BJ (cell line): Measurements from ENCODE around the gene RFT1. TPM values are rescaled to one million over a fixed set of nuclear protein-coding genes. Genes with fewer than 3 reads are reported as not detected.
A peak's percentile ranks its signal among the peaks of the same experiment; 100 is the strongest.

ENCODE experiments used
- CTCF ChIA-PET: fragments of 350-600 bp; formaldehyde crosslinking; extraction: SDS; loops from one replicate; lab custom pipeline; 2021; ENCODE audit warnings: antibody characterized with exemption, inconsistent platforms; lab: Yijun Ruan, JAX
- POLR2A ChIA-PET: fragments of 300-600 bp; sonication (Branson Sonifier 250); formaldehyde crosslinking; extraction: SDS; loops from one replicate; lab custom pipeline; 2021; ENCODE audit warnings: antibody characterized with exemption; lab: Charles Lee
- DNase-seq: peaks from one replicate; pipeline ENCODE4 v3.0.0-alpha.2; 2011; ENCODE audit warnings: low read depth
- H3K27me3 ChIP-seq: 2 replicates; pipeline ENCODE4 v1.6.0; 2011; ENCODE audit warnings: low read length; ENCODE audit not compliant: control insufficient read depth, insufficient read depth
- H3K36me3 ChIP-seq: 2 replicates; pipeline ENCODE4 v1.5.1; 2011; ENCODE audit warnings: low read length; ENCODE audit not compliant: control insufficient read depth, insufficient read depth
- H3K4me3 ChIP-seq: 2 replicates; pipeline ENCODE4 v1.5.1; 2011; ENCODE audit warnings: low read depth, mild to moderate bottlenecking, control low read depth, low read length
- CTCF ChIP-seq: IDR thresholded peaks from 2 replicates; pipeline ENCODE4 v1.5.1; 2011; ENCODE audit warnings: low read depth, mild to moderate bottlenecking, control low read depth, inconsistent platforms, low read length, moderate library complexity; ENCODE audit not compliant: insufficient read depth
- polyA plus RNA-seq: library from polyadenylated mRNA; depleted of rRNA; stranded (reverse); fragments of >200 nt; gene quantifications from 2 replicates; pipeline ENCODE4 v1.2.3, GENCODE V29; 2011

The RFT1 gene
- polyA plus RNA-seq, 1 experiment = 27.9 TPM

- Histone ChIP-seq H3K4me3 (peak overlapping the region; percentile 71), H3K27me3 (no peaks in the 10 kb centered on the region), H3K36me3 (no peaks in the 10 kb centered on the region)
- no peak for TF ChIP-seq CTCF
- CTCF ChIA-PET = interaction anchor here (1.1 kb wide), 1 partner anchor 10 kb away, joined by 3 read pairs; no protein-coding TSS in a partner anchor
- POLR2A ChIA-PET = no interaction called here
- no peak for DNase-seq
Observed at GRCh38 chr3:53044711-53045517, 85.3 kb downstream of the RFT1 start.

- CTCF ChIA-PET = interaction anchor here (1.1 kb wide), 1 partner anchor 10 kb away, joined by 3 read pairs; no protein-coding TSS in a partner anchor
- peak overlapping the region; percentile 71 for H3K4me3 ChIP-seq
- no peak for DNase-seq
- no peaks in the 10 kb centered on the region for H3K27me3 ChIP-seq
- no peaks in the 10 kb centered on the region for H3K36me3 ChIP-seq
- TF ChIP-seq CTCF = no peak
- POLR2A ChIA-PET = no interaction called here
Observed at GRCh38 chr3:53044371-53044710, 85.9 kb downstream of the RFT1 start.

GRCh38 chr3:53043738-53044137 is 86.5 kb downstream of the RFT1 start:
- ChIA-PET CTCF (no interaction called here), POLR2A (no interaction called here)
- H3K4me3 ChIP-seq = no peak overlapping the region
- no peak for TF ChIP-seq CTCF
- no peaks in the 10 kb centered on the region for H3K27me3 ChIP-seq
- DNase-seq = no peak
- H3K36me3 ChIP-seq = no peaks in the 10 kb centered on the region

GRCh38 chr3:53042651-53043050 is 87.6 kb downstream of the RFT1 start:
- CTCF ChIA-PET = interaction anchor here (1.8 kb wide), 1 partner anchor 16 kb away, joined by 4 read pairs; no protein-coding TSS in a partner anchor
- no peak overlapping the region for H3K4me3 ChIP-seq
- POLR2A ChIA-PET = no interaction called here
- no peak for DNase-seq
- no peaks in the 10 kb centered on the region for H3K27me3 ChIP-seq
- H3K36me3 ChIP-seq = no peaks in the 10 kb centered on the region
- no peak for TF ChIP-seq CTCF

- no peak for DNase-seq
- TF ChIP-seq CTCF = no peak
Observed at GRCh38 chr3:53040351-53040820, 89.8 kb downstream of the RFT1 start.

More at GRCh38 chr3:53040351-53040820, 89.8 kb downstream of the RFT1 start:
- ChIA-PET POLR2A (no interaction called here), CTCF (no interaction called here)
- no peak overlapping the region for H3K4me3 ChIP-seq
- no peaks in the 10 kb centered on the region for H3K36me3 ChIP-seq
- H3K27me3 ChIP-seq = no peaks in the 10 kb centered on the region
